Stomach (tissue), 9 donors: ENCODE measurements around the gene LCA5L. TPM values are rescaled to one million over a fixed set of nuclear protein-coding genes. Genes with fewer than 3 reads are reported as not detected.

Experiments used
- DNase-seq, 2 donors: peaks; one replicate each; pipeline versions ENCODE4 v3.0.0 to v3.0.0-alpha.2; 2013 to 2019
- H3K27ac ChIP-seq, 5 donors: fragments of 200-600 bp in 4 of 5; sonication (generic) in 4 of 5; one replicate each; pipeline ENCODE4 v1.5.1; 2013 to 2019; ENCODE audit warnings: mild to moderate bottlenecking in 1 of 5, moderate library complexity in 1 of 5
- H3K27me3 ChIP-seq, 3 donors: fragments of 200-600 bp; sonication (generic); one replicate each; pipeline ENCODE4 v1.5.1; 2017 to 2019; ENCODE audit warnings: mixed run types in 1 of 3
- H3K36me3 ChIP-seq, 4 donors: fragments of 200-600 bp; sonication (generic); 1 replicate in 3 of 4; 2 replicates in 1 of 4; pipeline ENCODE4 v1.5.1; 2016 to 2019
- H3K4me1 ChIP-seq, 4 donors: fragments of 200-600 bp; sonication (generic); one replicate each; pipeline ENCODE4 v1.5.1; 2016 to 2019
- H3K4me3 ChIP-seq, 4 donors: fragments of 200-600 bp; sonication (generic) in 3 of 4; one replicate each; pipeline ENCODE4 v1.5.1; 2016 to 2019; ENCODE audit warnings: mild to moderate bottlenecking in 1 of 4
- H3K9me3 ChIP-seq, 4 donors: fragments of 200-600 bp; sonication (generic); one replicate each; pipeline ENCODE4 v1.5.1; 2016 to 2019
- CTCF ChIP-seq, 7 experiments: fragments of 450-650 bp in 4 of 7; fragments of 200-600 bp in 3 of 7; sonication (generic) in 3 of 7; IDR thresholded peaks; one replicate each; pipeline ENCODE4 v1.5.1; 2016 to 2019; ENCODE audit warnings: antibody characterized with exemption in 7 of 7, control low read depth in 2 of 7, mild to moderate bottlenecking in 1 of 7
- EP300 ChIP-seq: sonication (generic); formaldehyde crosslinking; IDR thresholded peaks from one replicate; pipeline ENCODE4 v1.6.1; 2017; ENCODE audit warnings: antibody characterized with exemption
- POLR2A ChIP-seq, 4 donors: fragments of 450-650 bp; IDR thresholded peaks; one replicate each; pipeline ENCODE4 v1.6.1; 2016; ENCODE audit warnings: antibody characterized with exemption in 4 of 4, control low read depth in 2 of 4, mild to moderate bottlenecking in 1 of 4, moderate library complexity in 1 of 4
- POLR2AphosphoS5 ChIP-seq, 3 donors: sonication (generic); formaldehyde crosslinking; IDR thresholded peaks; one replicate each; pipeline ENCODE4 v1.6.1; 2016; ENCODE audit warnings: antibody characterized with exemption in 3 of 3
- WGBS, 5 donors: extraction: QIAGEN DNeasy Blood & Tissue Kit in 3 of 5; methylation state at CpG; one replicate each; pipeline versions ENCODE4 v1.1.5 to v1.1.7; 2013 to 2018; 5-methylcytosine and 5-hydroxymethylcytosine counted together
- intact Hi-C: fragments of 100-400 bp; cut with DNase I; formaldehyde crosslinking; loops from one replicate; pipeline ENCODE4 v1.15.1; 2023; ENCODE audit warnings: low total_unique reads
- polyA plus RNA-seq, 3 donors: library from polyadenylated mRNA; stranded (reverse); fragments of 200-250 nt; gene quantifications; one replicate each; pipeline ENCODE4 v1.2.3, GENCODE V29; 2013
- total RNA-seq, 5 donors: library from RNA; depleted of rRNA; stranded (reverse); fragments of >200 nt; gene quantifications; one replicate each; pipeline versions ENCODE4 v1.1.0 to v1.2.3, GENCODE V29; 2014 to 2016
- donor health status: healthy with polysubstance abuse.
- donor health status: Bipolar disorder and iron deficiency.
- donor health status: healthy.

The LCA5L gene
- total and polyA plus RNA-seq, 8 donors = 0.85 to 2.7 (median 1.8) TPM; not detected in 3

GRCh38 chr21:39406065-39406464 is 39.5 kb downstream of the LCA5L start:
- peaks cover 13 to 33% (median 31%) of the 10 kb centered on the region in 4 donors for H3K36me3 ChIP-seq
- H3K4me1 ChIP-seq = no peaks in the 10 kb centered on the region
- intact Hi-C loops = no loop called here
- no peaks in the 10 kb centered on the region for H3K27me3 ChIP-seq
- no peak overlapping the region for H3K27ac ChIP-seq
- H3K4me3 ChIP-seq = no peak overlapping the region
- WGBS, 5 donors = 90 to 96% (median 93%) methylated on average over 2 of the region's 2 CpGs
- no peak for DNase-seq
- TF ChIP-seq POLR2A (IDR thresholded peaks at IDR 0.05) (no peak), EP300 (no peak), CTCF (IDR thresholded peaks at IDR 0.05) (no peak), POLR2AphosphoS5 (IDR thresholded peaks at IDR 0.05) (no peak)
- peaks cover 0 to 5% (median 0%) of the 10 kb centered on the region in 4 donors for H3K9me3 ChIP-seq

- no peaks in the 10 kb centered on the region for H3K9me3 ChIP-seq
- H3K27ac ChIP-seq = no peak overlapping the region
- H3K4me1 ChIP-seq = no peaks in the 10 kb centered on the region
- intact Hi-C loops = no loop called here
- no peak overlapping the region for H3K4me3 ChIP-seq
- TF ChIP-seq POLR2A (IDR thresholded peaks at IDR 0.05) (no peak), CTCF (IDR thresholded peaks at IDR 0.05) (no peak), EP300 (no peak), POLR2AphosphoS5 (IDR thresholded peaks at IDR 0.05) (no peak)
- H3K27me3 ChIP-seq = no peaks in the 10 kb centered on the region
- WGBS, 5 donors = 79 to 94% (median 90%) methylated on average over 8 of the region's 8 CpGs
- no peak for DNase-seq
- peaks cover 0 to 37% (median 36%) of the 10 kb centered on the region in 4 donors for H3K36me3 ChIP-seq
Measured at GRCh38 chr21:39400173-39400572, 45.4 kb downstream of the LCA5L start.

GRCh38 chr21:39397646-39398385 is 47.8 kb downstream of the LCA5L start:
- 88 to 92% (median 91%) methylated on average over 11 of the region's 11 CpGs for WGBS, 5 donors
- Histone ChIP-seq H3K4me3 (no peak overlapping the region), H3K4me1 (no peaks in the 10 kb centered on the region), H3K9me3 (no peaks in the 10 kb centered on the region), H3K27ac (no peak overlapping the region), H3K36me3 (peaks cover 9 to 61% (median 60%) of the 10 kb centered on the region in 4 donors), H3K27me3 (no peaks in the 10 kb centered on the region)
- DNase-seq = no peak
- TF ChIP-seq POLR2A (IDR thresholded peaks at IDR 0.05) (no peak), POLR2AphosphoS5 (IDR thresholded peaks at IDR 0.05) (no peak), EP300 (no peak), CTCF (IDR thresholded peaks at IDR 0.05) (no peak)
- intact Hi-C loops = no loop called here

GRCh38 chr21:39392981-39393380 is 52.6 kb downstream of the LCA5L start:
- Histone ChIP-seq H3K27ac (no peak overlapping the region), H3K9me3 (no peaks in the 10 kb centered on the region), H3K4me3 (no peak overlapping the region), H3K36me3 (peaks cover 21 to 73% (median 67%) of the 10 kb centered on the region in 4 donors), H3K27me3 (no peaks in the 10 kb centered on the region), H3K4me1 (peaks cover 0 to 26% (median 19%) of the 10 kb centered on the region in 4 donors)
- DNase-seq = no peak
- TF ChIP-seq POLR2A (IDR thresholded peaks at IDR 0.05) (no peak), EP300 (no peak), CTCF (IDR thresholded peaks at IDR 0.05) (no peak), POLR2AphosphoS5 (IDR thresholded peaks at IDR 0.05) (no peak)
- intact Hi-C loops = no loop called here
- 88 to 94% (median 93%) methylated on average over 7 of the region's 7 CpGs for WGBS, 5 donors
